K562 (cell line): ENCODE measurements around the gene PRKCB. TPM values are rescaled to one million over a fixed set of nuclear protein-coding genes. Genes with fewer than 3 reads are reported as not detected.

Experiments used
- ATAC-seq: fragments of 200-7000 bp; cut with Tn5 transposase; 3 replicates; pipeline ENCODE4 v1.9.1; 2020; ENCODE audit warnings: moderate library complexity
- BruUV-seq: library from RNA; stranded (reverse); fragments of 400-500 nt; replicated peaks from 2 replicates; lab custom pipeline; 2021; lab: Mats Ljungman, UMichigan
- CTCF ChIA-PET: fragments of 300-600 bp; formaldehyde crosslinking; extraction: SDS; loops from one replicate; lab custom pipeline; 2021; ENCODE audit warnings: low intra/inter-chr PET ratio; lab: Yijun Ruan, JAX
- POLR2A ChIA-PET: fragments of 300-600, 350-650 bp; sonication (Branson Sonifier 250); formaldehyde crosslinking; extraction: SDS; loops from one replicate; lab custom pipeline; 2021; ENCODE audit warnings: antibody characterized with exemption, inconsistent platforms; lab: Yijun Ruan, JAX
- DNase-seq, 4 experiments: peaks; one replicate each; pipeline versions ENCODE4 v3.0.0 to v3.0.0-alpha.2; 2011 to 2018; ENCODE audit warnings: low spot score in 3 of 4, mixed read lengths in 3 of 4; ENCODE audit errors: extremely low read depth in 1 of 4
- FAIRE-seq: peaks from 2 replicates; lab custom pipeline; 2011; peaks lifted over from hg19 to GRCh38; lab: Jason Lieb, UNC
- H2AFZ ChIP-seq: 2 replicates; pipeline ENCODE4 v1.6.0; 2011; ENCODE audit warnings: low read depth, low read length, control low read depth, inconsistent platforms
- H3K27ac ChIP-seq: fragments of 200-600 bp; 3 replicates; pipeline ENCODE4 v1.8.0; 2011; ENCODE audit warnings: low read depth, mild to moderate bottlenecking, control low read depth, inconsistent platforms, low read length, moderate library complexity, mixed read lengths; ENCODE audit errors: extremely low read depth
- H3K27me3 ChIP-seq, 2 experiments: fragments of 300-600 bp in 1 of 2; 2 replicates in 1 of 2; 3 replicates in 1 of 2; pipeline versions ENCODE4 v1.6.0 to v1.8.0; 2011; ENCODE audit warnings: inconsistent platforms in 2 of 2, low read length in 2 of 2, mild to moderate bottlenecking in 1 of 2, mixed read lengths in 1 of 2, moderate library complexity in 1 of 2; ENCODE audit not compliant: control insufficient read depth in 2 of 2, insufficient read depth in 2 of 2
- H3K36me3 ChIP-seq: fragments of 300-600 bp; 3 replicates; pipeline ENCODE4 v1.8.0; 2011; ENCODE audit warnings: mild to moderate bottlenecking, low read length, inconsistent platforms; ENCODE audit not compliant: control insufficient read depth, insufficient read depth
- H3K4me1 ChIP-seq, 2 experiments: fragments of 200-600 bp in 1 of 2; replicated peaks in 1 of 2; 2 replicates in 1 of 2; 3 replicates in 1 of 2; pipeline versions ENCODE4 v1.5.1 to v1.8.0; 2011; ENCODE audit warnings: inconsistent platforms in 2 of 2, low read length in 2 of 2, mild to moderate bottlenecking in 1 of 2, mixed read lengths in 1 of 2, moderate library complexity in 1 of 2; ENCODE audit not compliant: control insufficient read depth in 2 of 2, insufficient read depth in 2 of 2
- H3K4me2 ChIP-seq: 2 replicates; pipeline ENCODE4 v1.6.1; 2011; ENCODE audit warnings: low read length, control low read depth, inconsistent platforms, mixed read lengths; ENCODE audit not compliant: insufficient read depth
- H3K4me3 ChIP-seq: fragments of 200-600 bp; sonication (generic), shearing (Covaris generic); 2 replicates; pipeline ENCODE4 v1.5.1; 2016; ENCODE audit warnings: control low read depth, inconsistent platforms
- H3K79me2 ChIP-seq: fragments of 200-600 bp; 3 replicates; pipeline ENCODE4 v1.8.0; 2011; ENCODE audit warnings: low read length, inconsistent platforms; ENCODE audit not compliant: control insufficient read depth, insufficient read depth
- H3K9ac ChIP-seq, 2 experiments: 2 replicates each; pipeline versions ENCODE4 v1.6.0 to v1.6.1; 2011; ENCODE audit warnings: low read depth in 2 of 2, low read length in 2 of 2, control low read depth in 1 of 2, inconsistent platforms in 1 of 2, mild to moderate bottlenecking in 1 of 2, mixed read lengths in 1 of 2; ENCODE audit not compliant: insufficient read depth in 1 of 2
- H3K9me1 ChIP-seq: one replicate; pipeline ENCODE4 v1.6.0; 2011; ENCODE audit warnings: inconsistent platforms, mild to moderate bottlenecking, low read length, moderate library complexity; ENCODE audit not compliant: control insufficient read depth, insufficient read depth
- H3K9me3 ChIP-seq: replicated peaks from 2 replicates; pipeline ENCODE4 v1.5.1; 2011; ENCODE audit warnings: low read depth, low read length, inconsistent platforms; ENCODE audit not compliant: control insufficient read depth, insufficient read depth
- H4K20me1 ChIP-seq: replicated peaks from 2 replicates; pipeline ENCODE4 v1.6.1; 2011; ENCODE audit warnings: low read length, inconsistent platforms, mixed read lengths; ENCODE audit not compliant: control insufficient read depth, insufficient read depth
- ARID1B ChIP-seq: fragments of 450-650 bp; IDR thresholded peaks from 2 replicates; pipeline ENCODE4 v1.6.1; 2016; ENCODE audit warnings: antibody characterized with exemption, mild to moderate bottlenecking, inconsistent platforms
- BCOR ChIP-seq: fragments of 450-650 bp; IDR thresholded peaks from 2 replicates; pipeline ENCODE4 v1.6.1; 2016
- GATAD2B ChIP-seq: fragments of 450-650 bp; IDR thresholded peaks from 2 replicates; pipeline ENCODE4 v1.6.1; 2017; ENCODE audit warnings: mild to moderate bottlenecking, borderline replicate concordance
- HDAC1 ChIP-seq, 2 experiments: fragments of 450-650 bp; IDR thresholded peaks; 2 replicates each; pipeline ENCODE4 v1.6.1; 2016 to 2017; ENCODE audit warnings: inconsistent platforms in 1 of 2, mild to moderate bottlenecking in 1 of 2, moderate library complexity in 1 of 2
- HDAC2 ChIP-seq: fragments of 450-650 bp; IDR thresholded peaks from 2 replicates; pipeline ENCODE4 v1.6.1; 2016; ENCODE audit warnings: mild to moderate bottlenecking
- MEIS2 ChIP-seq: fragments of 450-650 bp; IDR thresholded peaks from 2 replicates; pipeline ENCODE4 v1.6.1; 2014; ENCODE audit warnings: mild to moderate bottlenecking; ENCODE audit not compliant: partially characterized antibody
- MTA1 ChIP-seq: fragments of 450-650 bp; IDR thresholded peaks from 2 replicates; pipeline ENCODE4 v1.6.1; 2017; ENCODE audit warnings: borderline replicate concordance
- POLR2A ChIP-seq: fragments of 450-650 bp; conservative IDR thresholded peaks from 2 replicates; pipeline ENCODE4 v1.6.1; 2016
- POLR2G ChIP-seq: fragments of 200-400 bp; formaldehyde crosslinking; IDR thresholded peaks from 2 replicates; pipeline ENCODE4 v1.6.1; 2017; ENCODE audit warnings: low read depth, mild to moderate bottlenecking, antibody characterized with exemption, low read length, moderate library complexity
- SUPT5H ChIP-seq: fragments of 450-650 bp; IDR thresholded peaks from 2 replicates; pipeline ENCODE4 v1.6.1; 2016
- ZEB2 ChIP-seq: fragments of 450-650 bp; IDR thresholded peaks from 2 replicates; pipeline ENCODE4 v1.6.1; 2016
- ZNF384 ChIP-seq: IDR thresholded peaks from 2 replicates; pipeline ENCODE4 v1.6.1; 2012; ENCODE audit warnings: low read depth, low read length, improper control_type of control experiment
- ZNF507 ChIP-seq: conservative IDR thresholded peaks from 2 replicates; pipeline ENCODE4 v1.6.1; 2017; ENCODE audit warnings: missing genetic modification characterization, missing compliant biosample characterization
- ZSCAN29 ChIP-seq: fragments of 450-650 bp; IDR thresholded peaks from 2 replicates; pipeline ENCODE4 v1.6.1; 2017
- WGBS: fragments of 100-300 bp; shearing (Covaris generic); methylation state at CpG from one replicate; pipeline ENCODE4 v1.1.6; 2016; ENCODE audit warnings: low coverage, mixed read lengths; ENCODE audit not compliant: insufficient coverage; ENCODE audit errors: missing lambda C conversion rate; 5-methylcytosine and 5-hydroxymethylcytosine counted together
- in situ Hi-C: fragments of 300-500 bp; cut with MboI; formaldehyde crosslinking; loops from 4 replicates; pipeline ENCODE4 v1.15.0; 2018; ENCODE audit warnings: inconsistent platforms, mixed read lengths
- intact Hi-C: fragments of 100-400 bp; cut with micrococcal nuclease; formaldehyde crosslinking; loops from 2 replicates; pipeline ENCODE4 v1.14.2; 2022
- polyA plus RNA-seq, 8 experiments: library from polyadenylated mRNA; depleted of rRNA in 4 of 8; stranded (reverse) in 5 of 8; unstranded in 3 of 8; fragments of >200 nt; fragmentation: Nextera tagmentation in 2 of 8; fragmentation: Illumina TruSeq in 1 of 8; extraction: Ambion mirVana in 2 of 8; extraction: Trizol in 1 of 8; gene quantifications; 2 replicates each; pipeline versions ENCODE4 v1.2.1 to v1.2.3, GENCODE V29; 2011 to 2014; ENCODE audit warnings: inconsistent platforms in 1 of 8, missing spikeins in 1 of 8
- total RNA-seq, 7 experiments: library from RNA; depleted of rRNA in 6 of 7; stranded (reverse); fragments of >200 nt in 6 of 7; fragmentation: Illumina TruSeq in 2 of 7; extraction: Trizol in 2 of 7; gene quantifications; 2 replicates each; pipeline versions ENCODE4 v1.2.1 to v1.2.3, GENCODE V29; 2011 to 2021; ENCODE audit warnings: low replicate concordance in 1 of 7
- TF ChIP-seq, protein P1 (sequence below): fragments of 450-650 bp; IDR thresholded peaks from 2 replicates; pipeline ENCODE4 v1.6.1; 2016
- TF ChIP-seq, protein P2 (sequence below): sonication (generic); formaldehyde crosslinking; IDR thresholded peaks from 2 replicates; pipeline ENCODE4 v1.8.0; 2022; ENCODE audit warnings: missing genetic modification reagents, mild to moderate bottlenecking, moderate library complexity, borderline replicate concordance
- TF ChIP-seq, protein P3 (sequence below), 2 experiments: IDR thresholded peaks in 1 of 2; conservative IDR thresholded peaks in 1 of 2; 2 replicates each; pipeline ENCODE4 v1.6.1; 2016; ENCODE audit warnings: low read depth in 2 of 2, mild to moderate bottlenecking in 1 of 2, missing compliant biosample characterization in 1 of 2, missing genetic modification characterization in 1 of 2, moderate library complexity in 1 of 2
- TF ChIP-seq, protein P4 (sequence below): fragments of 450-650 bp; IDR thresholded peaks from 2 replicates; pipeline ENCODE4 v1.6.1; 2016; ENCODE audit warnings: antibody characterized with exemption

The PRKCB gene
- total and polyA plus RNA-seq, 9 of the 15 experiments (the other 6 are each of a cell fraction or from before 2014, with no cell fraction given): 49.9 to 276 (median 148) TPM

DNA sequence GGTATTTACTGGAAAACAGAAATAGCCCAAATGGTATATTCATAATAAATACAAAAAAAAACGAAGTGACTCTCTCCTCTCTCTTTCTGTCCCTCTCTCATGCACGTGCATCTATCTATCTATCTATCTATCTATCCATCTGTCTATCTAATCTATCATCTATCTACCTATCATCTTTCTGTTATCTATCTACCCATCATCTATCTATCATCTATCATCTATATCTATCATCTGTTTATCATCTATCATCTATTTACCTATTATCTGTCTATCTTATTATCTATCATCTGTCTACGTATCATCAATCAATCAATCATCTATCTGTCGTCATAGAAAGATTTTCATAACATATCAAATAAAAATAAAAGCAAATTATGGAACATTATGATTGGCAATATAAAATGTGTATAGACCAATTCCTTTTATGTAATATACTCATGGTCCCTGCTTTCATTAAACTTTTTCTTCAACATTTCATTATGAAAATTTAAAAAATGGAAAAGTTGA lies 293.7 kb downstream of the PRKCB start:
- ChIA-PET POLR2A (interaction anchor here (0.8 kb wide), 1 partner anchor 18 kb away, joined by 3 read pairs; no protein-coding TSS in a partner anchor), CTCF (no interaction called here)
- no peaks in the 10 kb centered on the region for H3K27me3 ChIP-seq
- H3K4me2 ChIP-seq: no peak overlapping the region
- FAIRE-seq (no peak), DNase-seq (no peak), ATAC-seq (no peak)
- H3K4me3 ChIP-seq: no peak overlapping the region
- no peaks in the 10 kb centered on the region for H3K79me2 ChIP-seq
- H3K9me3 ChIP-seq: no peaks in the 10 kb centered on the region
- H3K9me1 ChIP-seq: no peaks in the 10 kb centered on the region
- in situ Hi-C loops (no loop called here), intact Hi-C loops (no loop called here)
- H4K20me1 ChIP-seq: 0 out of 2 replicates have a peak, but pooled peaks cover 4% of the 10 kb centered on the region
- no peak overlapping the region for H2AFZ ChIP-seq
- TF ChIP-seq POLR2A (0 out of 2 replicates have a peak, but pooled peaks have one; percentile 37), MEIS2 (peak; percentile 66), HDAC2 (0 out of 2 replicates have a peak, but pooled peaks have one; percentile 35), ZNF507 (no peak), ZEB2 (peak; percentile 72; the same call in 1 of the 2 replicates), MTA1 (peak; percentile 91), GATAD2B (peak; percentile 68), POLR2G (0 out of 2 replicates have a peak, but pooled peaks have one; percentile 17), HDAC1 (IDR thresholded peaks at IDR 0.05) (peak in 1 of 2 experiments; percentile 49; a peak in 1 of 4 replicates), BCOR (peak; percentile 60; the same call in 1 of the 2 replicates), ARID1B (peak; percentile 17; the same call in 1 of the 2 replicates), ZNF384 (no peak), SUPT5H (peak; percentile 44; the same call in 1 of the 2 replicates), ZSCAN29 (no peak)
- TF ChIP-seq, protein P1, sequence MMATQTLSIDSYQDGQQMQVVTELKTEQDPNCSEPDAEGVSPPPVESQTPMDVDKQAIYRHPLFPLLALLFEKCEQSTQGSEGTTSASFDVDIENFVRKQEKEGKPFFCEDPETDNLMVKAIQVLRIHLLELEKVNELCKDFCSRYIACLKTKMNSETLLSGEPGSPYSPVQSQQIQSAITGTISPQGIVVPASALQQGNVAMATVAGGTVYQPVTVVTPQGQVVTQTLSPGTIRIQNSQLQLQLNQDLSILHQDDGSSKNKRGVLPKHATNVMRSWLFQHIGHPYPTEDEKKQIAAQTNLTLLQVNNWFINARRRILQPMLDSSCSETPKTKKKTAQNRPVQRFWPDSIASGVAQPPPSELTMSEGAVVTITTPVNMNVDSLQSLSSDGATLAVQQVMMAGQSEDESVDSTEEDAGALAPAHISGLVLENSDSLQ: 0 out of 2 replicates have a peak, but pooled peaks have one; percentile 42
- TF ChIP-seq, protein P2, sequence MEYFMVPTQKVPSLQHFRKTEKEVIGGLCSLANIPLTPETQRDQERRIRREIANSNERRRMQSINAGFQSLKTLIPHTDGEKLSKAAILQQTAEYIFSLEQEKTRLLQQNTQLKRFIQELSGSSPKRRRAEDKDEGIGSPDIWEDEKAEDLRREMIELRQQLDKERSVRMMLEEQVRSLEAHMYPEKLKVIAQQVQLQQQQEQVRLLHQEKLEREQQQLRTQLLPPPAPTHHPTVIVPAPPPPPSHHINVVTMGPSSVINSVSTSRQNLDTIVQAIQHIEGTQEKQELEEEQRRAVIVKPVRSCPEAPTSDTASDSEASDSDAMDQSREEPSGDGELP (CRISPR knock-in tag): no peak
- TF ChIP-seq, protein P3, sequence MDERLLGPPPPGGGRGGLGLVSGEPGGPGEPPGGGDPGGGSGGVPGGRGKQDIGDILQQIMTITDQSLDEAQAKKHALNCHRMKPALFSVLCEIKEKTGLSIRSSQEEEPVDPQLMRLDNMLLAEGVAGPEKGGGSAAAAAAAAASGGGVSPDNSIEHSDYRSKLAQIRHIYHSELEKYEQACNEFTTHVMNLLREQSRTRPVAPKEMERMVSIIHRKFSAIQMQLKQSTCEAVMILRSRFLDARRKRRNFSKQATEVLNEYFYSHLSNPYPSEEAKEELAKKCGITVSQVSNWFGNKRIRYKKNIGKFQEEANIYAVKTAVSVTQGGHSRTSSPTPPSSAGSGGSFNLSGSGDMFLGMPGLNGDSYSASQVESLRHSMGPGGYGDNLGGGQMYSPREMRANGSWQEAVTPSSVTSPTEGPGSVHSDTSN (CRISPR knock-in tag; IDR thresholded peaks at IDR 0.05; ENCODE audit: low read depth): no peak
- TF ChIP-seq, protein P3 (tag; conservative IDR thresholded peaks at IDR 0.05; ENCODE audit: low read depth): peak; percentile 78; the same call in 1 of the 2 replicates
- TF ChIP-seq, protein P4, sequence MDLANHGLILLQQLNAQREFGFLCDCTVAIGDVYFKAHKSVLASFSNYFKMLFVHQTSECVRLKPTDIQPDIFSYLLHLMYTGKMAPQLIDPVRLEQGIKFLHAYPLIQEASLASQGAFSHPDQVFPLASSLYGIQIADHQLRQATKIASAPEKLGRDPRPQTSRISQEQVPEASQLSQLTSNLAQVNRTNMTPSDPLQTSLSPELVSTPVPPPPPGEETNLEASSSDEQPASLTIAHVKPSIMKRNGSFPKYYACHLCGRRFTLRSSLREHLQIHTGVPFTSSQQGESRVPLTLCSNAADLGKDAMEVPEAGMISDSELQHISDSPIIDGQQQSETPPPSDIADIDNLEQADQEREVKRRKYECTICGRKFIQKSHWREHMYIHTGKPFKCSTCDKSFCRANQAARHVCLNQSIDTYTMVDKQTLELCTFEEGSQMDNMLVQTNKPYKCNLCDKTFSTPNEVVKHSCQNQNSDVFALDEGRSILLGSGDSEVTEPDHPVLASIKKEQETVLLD: peak; percentile 90
- no peak overlapping the region for H3K27ac ChIP-seq
- no peak overlapping the region for H3K9ac ChIP-seq
- H3K4me1 ChIP-seq: no peaks in the 10 kb centered on the region
- 76% methylated on average over 4 of the region's 4 CpGs for WGBS
- peaks cover 81% of the 10 kb centered on the region for H3K36me3 ChIP-seq
- no TSS peak for BruUV-seq
